Panc1 (cell line): Measurements from ENCODE around the gene LIMCH1. TPM values are rescaled to one million over a fixed set of nuclear protein-coding genes. Genes with fewer than 3 reads are reported as not detected.

ENCODE experiments used
- ATAC-seq: fragments of 200-7000 bp; cut with Tn5 transposase; 2 replicates; pipeline ENCODE4 v1.9.1; 2020; ENCODE audit warnings: mild to moderate bottlenecking, moderate library complexity
- BruUV-seq: library from RNA; stranded (reverse); fragments of 400-500 nt; replicated peaks from 2 replicates; lab custom pipeline; 2021; lab: Mats Ljungman, UMichigan
- CTCF ChIA-PET: fragments of 300-600 bp; sonication (Branson Sonifier 250); formaldehyde crosslinking; loops from one replicate; lab custom pipeline; 2022; ENCODE audit warnings: antibody characterized with exemption; lab: Charles Lee
- POLR2A ChIA-PET: fragments of 300-600 bp; sonication (Branson Sonifier 250); formaldehyde crosslinking; loops from one replicate; lab custom pipeline; 2022; ENCODE audit warnings: antibody characterized with exemption; lab: Charles Lee
- DNase-seq: peaks from one replicate; pipeline ENCODE4 v3.0.0-alpha.2; 2010; ENCODE audit warnings: low read depth, low spot score
- H3K27ac ChIP-seq: 2 replicates; pipeline ENCODE4 v1.5.1; 2011; ENCODE audit warnings: mild to moderate bottlenecking, low read length, inconsistent platforms
- H3K27me3 ChIP-seq: fragments of 200-500 bp; sonication (Bioruptor generic); 2 replicates; pipeline ENCODE4 v1.6.0; 2014; ENCODE audit warnings: low read length, inconsistent platforms; ENCODE audit not compliant: control insufficient read depth, insufficient read depth
- H3K36me3 ChIP-seq: fragments of 200-500 bp; sonication (Bioruptor generic); 2 replicates; pipeline ENCODE4 v1.5.1; 2014; ENCODE audit warnings: inconsistent platforms, mild to moderate bottlenecking, low read length, moderate library complexity; ENCODE audit not compliant: control insufficient read depth, insufficient read depth
- H3K4me1 ChIP-seq: 2 replicates; pipeline ENCODE4 v1.5.1; 2011; ENCODE audit warnings: inconsistent platforms, mild to moderate bottlenecking, low read length, moderate library complexity; ENCODE audit not compliant: control insufficient read depth, insufficient read depth
- H3K4me3 ChIP-seq, 2 experiments: 2 replicates each; pipeline ENCODE4 v1.5.1; 2011 to 2012; ENCODE audit warnings: low read depth in 2 of 2, low read length in 2 of 2, mild to moderate bottlenecking in 2 of 2, inconsistent platforms in 1 of 2, moderate library complexity in 1 of 2
- H3K9me3 ChIP-seq: fragments of 200-500 bp; sonication (Bioruptor generic); 2 replicates; pipeline ENCODE4 v1.5.1; 2014; ENCODE audit warnings: low read depth, mild to moderate bottlenecking, inconsistent platforms, low read length, moderate library complexity; ENCODE audit not compliant: control insufficient read depth, insufficient read depth
- CTCF ChIP-seq: fragments of 450-650 bp; IDR thresholded peaks from 2 replicates; pipeline ENCODE4 v1.5.1; 2017; ENCODE audit warnings: mild to moderate bottlenecking
- POLR2AphosphoS5 ChIP-seq: IDR thresholded peaks from 2 replicates; pipeline ENCODE4 v1.6.1; 2012; ENCODE audit warnings: mild to moderate bottlenecking, low read depth, low read length, moderate library complexity
- REST ChIP-seq, 2 experiments: IDR thresholded peaks; 2 replicates each; pipeline ENCODE4 v1.6.1; 2011 to 2012; ENCODE audit warnings: low read depth in 2 of 2, control low read depth in 1 of 2, low read length in 1 of 2, mild to moderate bottlenecking in 1 of 2, moderate library complexity in 1 of 2; ENCODE audit not compliant: insufficient read depth in 1 of 2
- SIN3A ChIP-seq: IDR thresholded peaks from 2 replicates; pipeline ENCODE4 v1.6.1; 2012; ENCODE audit warnings: low read depth, mild to moderate bottlenecking, low read length, moderate library complexity, borderline replicate concordance; ENCODE audit not compliant: insufficient read depth
- TCF7L2 ChIP-seq: IDR thresholded peaks from 2 replicates; pipeline ENCODE4 v1.6.1; 2011; ENCODE audit warnings: mild to moderate bottlenecking, low read depth, low read length, inconsistent platforms
- in situ Hi-C: cut with HindIII; loops from 2 replicates; pipeline ENCODE4 v1.10.0; 2016; ENCODE audit warnings: low sequenced_read_pairs, low pct_unique_long_range_greater_than_20kb
- intact Hi-C: fragments of 100-400 bp; cut with micrococcal nuclease; formaldehyde crosslinking; loops from one replicate; pipeline ENCODE4 v1.10.0; 2022; ENCODE audit not compliant: unreplicated experiment
- total RNA-seq: library from RNA; stranded (reverse); gene quantifications from one replicate; pipeline ENCODE4 v1.2.1, GENCODE V29; 2021; ENCODE audit not compliant: unreplicated experiment

LIMCH1 gene
- total RNA-seq, 1 experiment from 2014 or later: 3.3 TPM

GRCh38 chr4:41528512-41529205, 9.3 kb upstream of the LIMCH1 start:
- no peak for ATAC-seq
- H3K36me3 ChIP-seq: no peaks in the 10 kb centered on the region
- H3K9me3 ChIP-seq: no peaks in the 10 kb centered on the region
- in situ Hi-C loops: no loop called here
- no peaks in the 10 kb centered on the region for H3K27me3 ChIP-seq
- TF ChIP-seq TCF7L2 (no peak), CTCF (no peak), SIN3A (no peak), POLR2AphosphoS5 (no peak), REST (IDR thresholded peaks at IDR 0.05; ENCODE audit: insufficient read depth in 1 of 2, low read depth in 2 of 2, low read length in 1 of 2) (no peak)
- no peak overlapping the region for H3K4me3 ChIP-seq
- no peak overlapping the region for H3K27ac ChIP-seq
- BruUV-seq: no TSS peak
- intact Hi-C loops: no loop called here
- ChIA-PET POLR2A (no interaction called here), CTCF (no interaction called here)
- no peaks in the 10 kb centered on the region for H3K4me1 ChIP-seq
- DNase-seq: no peak

DNA sequence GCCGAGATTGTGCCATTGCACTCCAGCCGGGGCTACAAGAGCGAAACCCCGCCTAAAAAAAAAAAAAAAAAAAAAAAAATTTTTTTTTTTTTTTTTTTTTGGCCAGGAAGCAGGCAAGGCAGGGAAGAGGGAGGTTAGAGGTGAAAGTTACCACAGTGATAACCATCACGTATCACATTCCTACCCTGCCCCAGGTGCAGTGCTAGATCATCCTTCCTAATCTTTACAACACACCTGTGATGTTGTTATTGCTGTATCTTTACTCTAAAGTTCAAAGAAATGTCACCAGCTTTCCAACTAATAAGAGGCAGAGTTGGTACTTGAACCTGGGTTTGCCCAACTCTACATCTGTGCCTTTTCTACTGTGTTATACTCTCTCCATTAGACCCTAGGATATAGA, 7.2 kb upstream of the LIMCH1 start:
- DNase-seq (no peak), ATAC-seq (no peak)
- POLR2A ChIA-PET: no interaction called here
- no peak overlapping the region for H3K27ac ChIP-seq
- no peaks in the 10 kb centered on the region for H3K9me3 ChIP-seq
- intact Hi-C loops (no loop called here), in situ Hi-C loops (no loop called here)
- H3K4me1 ChIP-seq: no peaks in the 10 kb centered on the region
- TF ChIP-seq REST (IDR thresholded peaks at IDR 0.05; ENCODE audit: insufficient read depth in 1 of 2, low read depth in 2 of 2, low read length in 1 of 2): no peak
- no TSS peak for BruUV-seq
- H3K4me3 ChIP-seq: no peak overlapping the region
- H3K36me3 ChIP-seq: no peaks in the 10 kb centered on the region
- H3K27me3 ChIP-seq: no peaks in the 10 kb centered on the region
- CTCF ChIA-PET: no interaction called here
